Stimulated activated naive B cell treated with anti-CD40 and anti-IgM and Interleukin-4, amounts not matched to agents 10 μg/mL and 1 μg/mL and 100 μg/mL, for 72 hours (primary cell): ENCODE measurements around the gene ITLN2.
"Not testable (repeated sequence)": the region's sequence is repeated elsewhere in the genome, so short reads cannot be mapped to it uniquely, and the experiment has no call there.

ENCODE experiments used
- ATAC-seq, 2 donors: fragments of 150-1000 bp; cut with Tn5 transposase; replicated peaks; 2 replicates each; pipeline ENCODE4 v1.10.0; 2021; ENCODE audit warnings: moderate library complexity in 1 of 2
- DNase-seq: peaks from one replicate; pipeline ENCODE4 v3.0.0; 2021
- H3K27ac Mint-ChIP-seq: one replicate; pipeline ENCODE4 v1.8.0; 2022; ENCODE audit warnings: mild to moderate bottlenecking, mixed read lengths
- H3K27me3 Mint-ChIP-seq, 2 donors: one replicate each; pipeline ENCODE4 v1.8.0; 2022; ENCODE audit warnings: mixed read lengths in 2 of 2
- H3K36me3 Mint-ChIP-seq, 2 donors: one replicate each; pipeline ENCODE4 v1.8.0; 2022; ENCODE audit warnings: mixed read lengths in 2 of 2, mild to moderate bottlenecking in 1 of 2
- H3K4me1 Mint-ChIP-seq, 2 donors: one replicate each; pipeline ENCODE4 v1.8.0; 2022; ENCODE audit warnings: mixed read lengths in 2 of 2, mild to moderate bottlenecking in 1 of 2
- H3K4me3 Mint-ChIP-seq, 2 donors: one replicate each; pipeline ENCODE4 v1.8.0; 2022; ENCODE audit warnings: mild to moderate bottlenecking in 2 of 2, mixed read lengths in 2 of 2, moderate library complexity in 1 of 2
- H3K9me3 Mint-ChIP-seq, 2 donors: one replicate each; pipeline ENCODE4 v1.8.0; 2022; ENCODE audit warnings: mixed read lengths in 2 of 2, mild to moderate bottlenecking in 1 of 2

Gene ITLN2

DNA sequence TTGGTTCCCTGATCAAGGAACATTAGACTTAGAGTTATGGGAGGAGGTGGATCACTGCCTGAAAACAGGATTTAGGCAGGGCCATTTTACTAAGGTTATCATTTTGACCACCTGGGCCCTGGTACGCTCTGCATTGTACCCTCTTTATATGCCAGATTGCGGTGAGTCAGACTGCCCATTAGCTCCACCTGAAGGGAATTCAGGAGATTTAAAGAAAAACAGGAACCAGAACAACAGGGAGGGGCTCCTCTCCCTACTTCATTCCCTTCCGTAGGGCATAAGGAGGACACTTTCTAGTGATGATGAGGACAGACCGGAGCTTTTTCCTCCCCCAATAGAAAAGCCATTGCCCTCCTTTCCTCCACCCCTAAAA lies 49.0 kb downstream of the ITLN2 start:
- no peaks in the 10 kb centered on the region for H3K36me3 Mint-ChIP-seq
- ATAC-seq, result no peak

DNA sequence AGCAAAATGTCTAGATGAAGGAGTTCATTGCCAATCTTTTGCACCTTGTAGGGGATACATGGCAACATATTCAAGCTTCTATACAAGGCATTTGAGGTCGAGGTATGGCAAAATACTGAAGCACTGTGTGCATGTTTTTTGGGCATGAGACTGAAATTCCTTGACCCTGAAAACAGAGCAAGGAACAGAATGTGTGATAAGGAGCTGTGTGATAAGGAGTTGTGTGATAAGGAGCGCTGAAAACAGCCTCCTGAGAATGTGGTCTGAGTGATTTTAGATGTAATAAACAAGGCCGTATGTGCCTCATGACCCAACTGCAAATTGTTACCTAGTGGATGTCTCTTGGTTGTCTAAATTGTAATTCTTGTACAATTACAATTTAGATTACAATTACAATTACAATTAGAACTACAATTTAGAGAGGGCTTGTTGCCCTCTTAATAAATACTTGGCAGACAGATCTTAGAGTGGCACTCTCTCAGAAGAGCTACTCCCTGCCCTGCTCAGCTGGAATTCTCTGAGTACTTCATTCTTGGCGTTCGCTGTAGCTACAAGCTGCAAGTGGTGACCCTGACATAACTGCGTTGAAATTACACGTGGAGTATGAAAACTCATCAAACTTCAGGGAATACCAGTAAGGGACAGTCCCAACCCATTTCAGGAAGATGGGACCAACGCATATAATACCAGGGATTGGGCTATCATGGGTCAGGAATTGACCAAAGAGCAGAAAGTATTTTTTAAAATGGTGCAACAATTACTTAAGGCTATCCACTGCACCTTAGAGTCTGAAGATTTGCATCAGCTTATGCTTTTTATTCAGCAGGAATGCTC lies 49.6 kb downstream of the ITLN2 start:
- Mint-ChIP-seq H3K27me3 (no peaks in the 10 kb centered on the region), H3K36me3 (no peaks in the 10 kb centered on the region), H3K27ac (no peak overlapping the region), H3K4me1 (no peaks in the 10 kb centered on the region), H3K9me3 (no peaks in the 10 kb centered on the region), H3K4me3 (no peak overlapping the region)
- no peak for DNase-seq
- ATAC-seq, result no peak

More for the DNA sequence above, 49.0 kb downstream of the ITLN2 start:
- DNase-seq, result no peak
- Mint-ChIP-seq H3K9me3 (peaks cover 0 to 2% of the 10 kb centered on the region in 2 donors), H3K4me1 (no peaks in the 10 kb centered on the region), H3K4me3 (no peak overlapping the region), H3K27ac (no peak overlapping the region), H3K27me3 (no peaks in the 10 kb centered on the region)

DNA sequence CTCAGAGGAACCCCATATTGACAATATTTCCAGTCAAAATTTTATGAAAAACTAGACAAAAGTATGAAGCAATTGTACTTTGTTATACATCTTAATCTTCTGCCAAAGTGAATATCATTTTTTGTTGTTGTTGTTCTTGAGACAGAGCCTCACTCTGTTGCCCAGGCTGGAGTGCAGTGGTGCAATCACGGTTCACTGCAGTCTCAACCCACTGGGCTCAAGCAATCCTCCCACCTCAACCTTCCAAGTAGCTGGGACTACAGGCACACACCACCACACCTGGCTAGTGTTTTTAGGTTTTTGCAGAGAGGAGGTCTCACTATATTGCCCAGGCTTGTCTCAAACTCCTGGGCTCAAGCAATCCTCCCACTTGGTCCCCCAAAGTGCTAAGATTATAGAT lies 52.4 kb downstream of the ITLN2 start:
- H3K36me3 Mint-ChIP-seq, H3K4me1 Mint-ChIP-seq, H3K27me3 Mint-ChIP-seq, H3K4me3 Mint-ChIP-seq, H3K9me3 Mint-ChIP-seq, ATAC-seq, H3K27ac Mint-ChIP-seq, DNase-seq: not testable (repeated sequence)

DNA sequence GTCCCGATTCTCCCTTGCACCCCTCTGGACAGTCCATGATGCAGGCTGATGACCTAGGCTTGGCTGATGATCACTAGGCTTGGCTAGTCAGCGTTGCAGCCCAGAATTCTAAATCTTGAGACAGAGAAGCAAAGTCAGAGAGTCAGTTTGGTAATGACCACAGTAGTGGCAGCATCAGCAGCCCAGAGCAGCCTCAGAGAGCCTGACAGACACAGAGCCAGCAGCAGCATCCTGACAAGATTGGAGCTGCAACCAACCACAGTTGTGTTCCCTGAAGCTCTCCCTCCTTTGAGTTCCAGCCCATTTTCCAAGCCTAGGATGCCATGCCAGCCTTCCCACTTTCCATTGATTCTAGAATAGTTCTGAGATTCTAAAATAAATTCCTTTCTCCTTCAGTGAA lies 52.8 kb downstream of the ITLN2 start:
- Mint-ChIP-seq H3K27ac (no peak overlapping the region), H3K9me3 (no peaks in the 10 kb centered on the region), H3K4me1 (no peaks in the 10 kb centered on the region), H3K4me3 (no peak overlapping the region), H3K27me3 (peaks cover 0 to 8% of the 10 kb centered on the region in 2 donors), H3K36me3 (no peaks in the 10 kb centered on the region)
- DNase-seq, result no peak
- ATAC-seq, result no peak

DNA sequence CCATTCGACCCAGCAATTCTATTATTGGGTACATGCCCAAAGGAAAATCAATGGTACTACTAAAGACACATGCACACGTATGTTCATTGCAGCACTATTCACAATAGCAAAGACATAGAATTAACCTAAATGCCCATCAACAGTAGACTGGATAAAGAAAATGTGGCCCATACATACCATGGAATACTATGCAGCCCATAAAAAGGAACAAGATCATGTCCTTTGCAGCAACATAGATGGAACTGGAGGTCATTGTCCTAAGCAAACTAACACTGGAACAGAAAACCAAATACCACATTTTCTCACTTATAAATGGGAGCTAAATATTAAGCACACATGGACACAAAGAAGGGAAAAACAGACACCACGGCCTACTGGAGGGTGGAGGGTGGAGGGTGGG lies 53.9 kb downstream of the ITLN2 start:
- not testable (repeated sequence) for H3K9me3 Mint-ChIP-seq, H3K4me1 Mint-ChIP-seq, H3K36me3 Mint-ChIP-seq, ATAC-seq, H3K27ac Mint-ChIP-seq, H3K4me3 Mint-ChIP-seq, DNase-seq
- H3K27me3 Mint-ChIP-seq, result peaks cover 0 to 10% of the 10 kb centered on the region in 2 donors
